ENCODE data around the gene WDR27. TPM values are rescaled to one million over a fixed set of nuclear protein-coding genes. Genes with fewer than 3 reads are reported as not detected.

Gene WDR27
- total RNA-seq, 2 experiments from 2014 or later: 34.3 to 36.2 TPM

GRCh38 chr6:169724494-169725124 lies 22.8 kb upstream of the WDR27 start, which contains the start of gene PHF10:
Gene PHF10 (minus strand): TSS chr6:169724500. CDS start chr6:169723931, 569 bp downstream.
- peak within 1 kb of the TSS; percentile 88 for H3K4me3 Mint-ChIP-seq
- CTCF ChIA-PET: interaction anchor here (1.8 kb wide), 1 partner anchor 25 kb away, joined by 4 read pairs; no protein-coding TSS in a partner anchor

GRCh38 chr6:169723991-169724493 lies 22.2 kb upstream of the WDR27 start:
- Mint-ChIP-seq H3K9me3 (ENCODE audit: low read depth) (no peaks in the 10 kb centered on the region), H3K4me3 (peak overlapping the region; percentile 82), H3K4me1 (peaks cover 41% of the 10 kb centered on the region), H3K27ac (no peak overlapping the region), H3K27me3 (no peaks in the 10 kb centered on the region), H3K36me3 (ENCODE audit: low read depth) (peaks cover 22% of the 10 kb centered on the region)
- intact Hi-C loops (cut with DNase I, micrococcal nuclease): loop anchor here (1.0 to 10.0 kb wide), 5 partner anchors 22 to 1899 kb away; partner anchors contain the start of genes DYNLT2 (in 2 of the 2), ERMARD (in 2 of the 2), AFDN (in 1 of the 2) and C6orf120 (in 1 of the 2)
- POLR2A ChIA-PET: interaction anchor here (0.9 to 1.2 kb wide), 3 partner anchors 19 to 28 kb away, joined by 3 to 4 read pairs (median 3); no protein-coding TSS in a partner anchor
- ATAC-seq (peak; percentile 31), DNase-seq (peak; percentile 59)
- CTCF ChIA-PET: interaction anchor here (0.9 kb wide), 1 partner anchor 16 kb away, joined by 3 read pairs; no protein-coding TSS in a partner anchor

More at GRCh38 chr6:169724494-169725124, 22.8 kb upstream of the WDR27 start, which contains the start of gene PHF10:
- Mint-ChIP-seq H3K4me1 (peaks cover 35% of the 10 kb centered on the region), H3K9me3 (ENCODE audit: low read depth) (no peaks in the 10 kb centered on the region), H3K36me3 (ENCODE audit: low read depth) (peaks cover 17% of the 10 kb centered on the region), H3K27ac (peak within 1 kb of the TSS; percentile 99), H3K27me3 (no peaks in the 10 kb centered on the region)
- POLR2A ChIA-PET: interaction anchor here (0.9 to 1.6 kb wide), 4 partner anchors 20 to 27 kb away, joined by 3 to 6 read pairs (median 4); partner anchors contain the start of genes C6orf120 and WDR27
- intact Hi-C loops (cut with DNase I, micrococcal nuclease): loop anchor here in 1 of 2 experiments (1.0 to 10.0 kb wide), 5 partner anchors 22 to 1900 kb away; partner anchors contain the start of genes AFDN, C6orf120, DYNLT2 and ERMARD
- ATAC-seq (peak; percentile 45), DNase-seq (peak; percentile 81)

GRCh38 chr6:169723200-169723909 lies 21.5 kb upstream of the WDR27 start:
- no peaks in the 10 kb centered on the region for H3K27me3 Mint-ChIP-seq
- H3K4me1 Mint-ChIP-seq: peaks cover 43% of the 10 kb centered on the region
- no peaks in the 10 kb centered on the region for H3K9me3 Mint-ChIP-seq (ENCODE audit: low read depth)
- ATAC-seq (peak; percentile 33), DNase-seq (peak; percentile 80)
- ChIA-PET CTCF (interaction anchor here (0.9 to 8.6 kb wide), 5 partner anchors 9 to 72 kb away, joined by 3 to 60 read pairs (median 3); partner anchors contain the start of genes C6orf120 and WDR27), POLR2A (no interaction called here)
- H3K36me3 Mint-ChIP-seq (ENCODE audit: low read depth): peaks cover 25% of the 10 kb centered on the region
- peak overlapping the region; percentile 99 for H3K27ac Mint-ChIP-seq
- H3K4me3 Mint-ChIP-seq: peak overlapping the region; percentile 88
- intact Hi-C loops (cut with DNase I, micrococcal nuclease): loop anchor here (1.0 to 10.0 kb wide), 4 partner anchors 28 to 1899 kb away; partner anchors contain the start of genes AFDN (in 1 of the 2), DYNLT2 (in 1 of the 2), ERMARD (in 1 of the 2) and FAM120B (in 1 of the 2)

GRCh38 chr6:169722362-169723199 lies 20.8 kb upstream of the WDR27 start:
- Mint-ChIP-seq H3K27ac (peak overlapping the region; percentile 99), H3K4me1 (peaks cover 39% of the 10 kb centered on the region), H3K9me3 (ENCODE audit: low read depth) (no peaks in the 10 kb centered on the region), H3K27me3 (no peaks in the 10 kb centered on the region), H3K4me3 (peak overlapping the region; percentile 88), H3K36me3 (ENCODE audit: low read depth) (peaks cover 26% of the 10 kb centered on the region)
- DNase-seq (peak; percentile 75), ATAC-seq (peak; percentile 51)
- intact Hi-C loops (cut with DNase I, micrococcal nuclease): loop anchor here (1.0 to 10.0 kb wide), 6 partner anchors 8 to 1898 kb away; partner anchors contain the start of genes AFDN (in 1 of the 2), C6orf120 (in 1 of the 2), DYNLT2 (in 1 of the 2) and ERMARD (in 1 of the 2)
- POLR2A ChIA-PET: interaction anchor here (0.6 to 1.0 kb wide), 2 partner anchors 13 to 17 kb away, joined by 3 to 5 read pairs; no protein-coding TSS in a partner anchor
- CTCF ChIA-PET: interaction anchor here (0.9 to 8.6 kb wide), 6 partner anchors 8 to 71 kb away, joined by 3 to 60 read pairs (median 4); partner anchors contain the start of genes C6orf120 and WDR27

- intact Hi-C loops (cut with DNase I, micrococcal nuclease): loop anchor here in 1 of 2 experiments (5.0 to 10.0 kb wide), 2 partner anchors 587 to 1896 kb away; partner anchors contain the start of genes AFDN and FAM120B
- POLR2A ChIA-PET: no interaction called here
- H3K9me3 Mint-ChIP-seq (ENCODE audit: low read depth): no peaks in the 10 kb centered on the region
- H3K36me3 Mint-ChIP-seq (ENCODE audit: low read depth): peaks cover 37% of the 10 kb centered on the region
- ATAC-seq (no peak), DNase-seq (no peak)
- H3K4me1 Mint-ChIP-seq: peaks cover 30% of the 10 kb centered on the region
- peak overlapping the region; percentile 64 for H3K27ac Mint-ChIP-seq
- H3K4me3 Mint-ChIP-seq: no peak overlapping the region
- CTCF ChIA-PET: interaction anchor here (0.6 to 8.6 kb wide), 3 partner anchors 10 to 229 kb away, joined by 3 to 60 read pairs (median 45); partner anchors contain the start of genes C6orf120 and WDR27
- H3K27me3 Mint-ChIP-seq: no peaks in the 10 kb centered on the region
These were observed 18.5 kb upstream of the WDR27 start for GRCh38 chr6:169720207-169720855.

GRCh38 chr6:169719117-169719516 lies 17.3 kb upstream of the WDR27 start:
- no peaks in the 10 kb centered on the region for H3K9me3 Mint-ChIP-seq (ENCODE audit: low read depth)
- intact Hi-C loops (cut with DNase I, micrococcal nuclease): no loop called here
- H3K4me1 Mint-ChIP-seq: peaks cover 36% of the 10 kb centered on the region
- peak overlapping the region; percentile 58 for H3K27ac Mint-ChIP-seq
- ChIA-PET CTCF (interaction anchor here (1.0 to 8.6 kb wide), 3 partner anchors 9 to 33 kb away, joined by 3 to 60 read pairs (median 45); partner anchors contain the start of genes C6orf120 and WDR27), POLR2A (no interaction called here)
- no peaks in the 10 kb centered on the region for H3K27me3 Mint-ChIP-seq
- peaks cover 45% of the 10 kb centered on the region for H3K36me3 Mint-ChIP-seq (ENCODE audit: low read depth)
- DNase-seq (no peak), ATAC-seq (no peak)
- no peak overlapping the region for H3K4me3 Mint-ChIP-seq

- ChIA-PET CTCF (interaction anchor here (1.0 to 1.5 kb wide), 2 partner anchors 8 to 37 kb away, joined by 3 to 4 read pairs; partner anchors contain the start of genes DYNLT2 and ERMARD), POLR2A (interaction anchor here (0.8 kb wide), 1 partner anchor 37 kb away, joined by 3 read pairs; the partner anchor contains the start of genes DYNLT2 and ERMARD)
- H3K9me3 Mint-ChIP-seq (ENCODE audit: low read depth): no peaks in the 10 kb centered on the region
- H3K27me3 Mint-ChIP-seq: no peaks in the 10 kb centered on the region
- H3K27ac Mint-ChIP-seq: peak overlapping the region; percentile 51
- H3K4me1 Mint-ChIP-seq: peaks cover 27% of the 10 kb centered on the region
- DNase-seq (no peak), ATAC-seq (no peak)
- peaks cover 51% of the 10 kb centered on the region for H3K36me3 Mint-ChIP-seq (ENCODE audit: low read depth)
- intact Hi-C loops (cut with DNase I, micrococcal nuclease): loop anchor here in 1 of 2 experiments (1.0 kb wide), 1 partner anchor 8 kb away; no protein-coding TSS in a partner anchor
- H3K4me3 Mint-ChIP-seq: no peak overlapping the region
These were observed 12.8 kb upstream of the WDR27 start for GRCh38 chr6:169714595-169714994.

GRCh38 chr6:169714178-169714577 lies 12.3 kb upstream of the WDR27 start:
- intact Hi-C loops (cut with DNase I, micrococcal nuclease): loop anchor here in 1 of 2 experiments (1.0 kb wide), 1 partner anchor 8 kb away; no protein-coding TSS in a partner anchor
- ATAC-seq (peak; percentile 89), DNase-seq (no peak)
- H3K36me3 Mint-ChIP-seq (ENCODE audit: low read depth): peaks cover 48% of the 10 kb centered on the region
- H3K4me3 Mint-ChIP-seq: no peak overlapping the region
- no peaks in the 10 kb centered on the region for H3K27me3 Mint-ChIP-seq
- peak overlapping the region; percentile 51 for H3K27ac Mint-ChIP-seq
- ChIA-PET CTCF (interaction anchor here (1.0 to 1.5 kb wide), 2 partner anchors 8 to 37 kb away, joined by 3 to 4 read pairs; partner anchors contain the start of genes DYNLT2 and ERMARD), POLR2A (interaction anchor here (0.8 kb wide), 1 partner anchor 37 kb away, joined by 3 read pairs; the partner anchor contains the start of genes DYNLT2 and ERMARD)
- H3K4me1 Mint-ChIP-seq: peaks cover 27% of the 10 kb centered on the region
- no peaks in the 10 kb centered on the region for H3K9me3 Mint-ChIP-seq (ENCODE audit: low read depth)

GRCh38 chr6:169710009-169710408 lies 8.2 kb upstream of the WDR27 start:
- intact Hi-C loops (cut with DNase I, micrococcal nuclease): no loop called here
- Mint-ChIP-seq H3K36me3 (ENCODE audit: low read depth) (peaks cover 42% of the 10 kb centered on the region), H3K9me3 (ENCODE audit: low read depth) (no peaks in the 10 kb centered on the region), H3K27me3 (no peaks in the 10 kb centered on the region), H3K4me3 (no peak overlapping the region), H3K4me1 (peaks cover 47% of the 10 kb centered on the region), H3K27ac (peak overlapping the region; percentile 44)
- ChIA-PET CTCF (interaction anchor here (0.6 to 6.4 kb wide), 2 partner anchors 10 to 240 kb away, joined by 3 to 45 read pairs; no protein-coding TSS in a partner anchor), POLR2A (interaction anchor here (0.6 to 1.2 kb wide), 4 partner anchors 8 to 862 kb away, joined by 3 to 5 read pairs (median 3); partner anchors contain the start of genes C6orf120 and WDR27)
- DNase-seq (no peak), ATAC-seq (no peak)
